Spinal cord (tissue), 10 donors: ENCODE data around the gene SYNPR. TPM values are rescaled to one million over a fixed set of nuclear protein-coding genes. Genes with fewer than 3 reads are reported as not detected.
A peak's percentile ranks its signal among the peaks of the same experiment; 100 is the strongest.
"Not testable (repeated sequence)": the region's sequence is repeated elsewhere in the genome, so short reads cannot be mapped to it uniquely, and the experiment has no call there.

Experiments
- DNase-seq, 6 donors: peaks; one replicate each; pipeline versions ENCODE4 v3.0.0 to v3.0.0-alpha.2; 2013 to 2015; ENCODE audit warnings: low spot score in 6 of 6, low read depth in 4 of 6
- H3K27ac ChIP-seq: one replicate; pipeline ENCODE4 v1.5.1; 2013; ENCODE audit warnings: low read depth, low read length, control low read depth
- H3K27me3 ChIP-seq: one replicate; pipeline ENCODE4 v1.6.1; 2013; ENCODE audit warnings: low read length; ENCODE audit not compliant: control insufficient read depth, insufficient read depth
- H3K36me3 ChIP-seq: one replicate; pipeline ENCODE4 v1.6.1; 2013; ENCODE audit warnings: low read length; ENCODE audit not compliant: control insufficient read depth, insufficient read depth
- H3K4me1 ChIP-seq: one replicate; pipeline ENCODE4 v1.6.1; 2013; ENCODE audit warnings: low read length; ENCODE audit not compliant: control insufficient read depth, insufficient read depth
- H3K4me3 ChIP-seq: one replicate; pipeline ENCODE4 v1.5.1; 2013; ENCODE audit warnings: low read depth, low read length, control low read depth
- H3K9me3 ChIP-seq: one replicate; pipeline ENCODE4 v1.6.1; 2013; ENCODE audit warnings: low read length; ENCODE audit not compliant: control insufficient read depth, insufficient read depth
- WGBS: methylation state at CpG from one replicate; pipeline ENCODE4 v1.1.5; 2013; ENCODE audit warnings: missing lambda C conversion rate; ENCODE audit not compliant: insufficient coverage; 5-methylcytosine and 5-hydroxymethylcytosine counted together
- polyA plus RNA-seq, 2 donors: library from polyadenylated mRNA; unstranded; fragments of 120-200 nt; gene quantifications; one replicate each; pipeline ENCODE4 v1.2.1, GENCODE V29; 2013; ENCODE audit not compliant: insufficient read length in 2 of 2
- total RNA-seq, 2 donors: library from RNA; depleted of rRNA in 1 of 2; stranded (reverse); fragments of 120-200 nt in 1 of 2; fragments of >200 nt in 1 of 2; gene quantifications; one replicate each; pipeline versions ENCODE4 v1.2.3 to v1.2.4, GENCODE V29; 2013 to 2014
- donor health status: healthy.

The SYNPR gene
- total and polyA plus RNA-seq, 4 donors: 9.9 to 83.5 (median 63.8) TPM

GRCh38 chr3:63248015-63248414, 30.1 kb upstream of the SYNPR start:
- no peaks in the 10 kb centered on the region for H3K27me3 ChIP-seq
- H3K27ac ChIP-seq: no peak overlapping the region
- no peak for DNase-seq
- H3K9me3 ChIP-seq: no peaks in the 10 kb centered on the region
- H3K4me1 ChIP-seq: no peaks in the 10 kb centered on the region
- no peaks in the 10 kb centered on the region for H3K36me3 ChIP-seq
- WGBS: no CpG with 5 or more reads among the region's 2 CpGs
- H3K4me3 ChIP-seq: no peak overlapping the region

DNA sequence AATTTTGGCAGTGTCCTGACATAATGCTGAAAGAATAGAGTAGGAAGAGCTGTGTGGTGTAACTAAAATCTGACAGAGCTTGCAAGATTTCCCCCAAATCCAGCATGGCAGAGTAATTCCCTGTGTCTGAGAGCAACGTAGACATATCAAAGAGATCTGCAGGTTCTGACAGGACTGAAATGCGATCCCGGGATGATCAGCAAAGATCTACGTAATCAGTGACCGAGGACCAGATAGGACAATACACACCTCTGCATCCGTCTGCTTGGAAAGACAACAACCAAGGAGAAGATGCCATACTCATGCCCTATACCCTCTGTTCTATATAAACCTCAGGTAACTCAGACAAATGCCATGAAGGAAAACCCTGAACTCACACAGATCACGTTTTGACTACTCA, 26.6 kb upstream of the SYNPR start:
- 73% methylated on average over 5 of the region's 7 CpGs for WGBS

GRCh38 chr3:63255819-63256218, 22.3 kb upstream of the SYNPR start:
- H3K36me3 ChIP-seq, H3K4me3 ChIP-seq, H3K9me3 ChIP-seq, H3K4me1 ChIP-seq, H3K27me3 ChIP-seq, H3K27ac ChIP-seq, DNase-seq: not testable (repeated sequence)
- WGBS: 78% methylated on average over 9 of the region's 9 CpGs

More for the DNA sequence above, 26.6 kb upstream of the SYNPR start:
- H3K9me3 ChIP-seq: no peaks in the 10 kb centered on the region
- DNase-seq: no peak
- H3K4me1 ChIP-seq: no peaks in the 10 kb centered on the region
- H3K27me3 ChIP-seq: no peaks in the 10 kb centered on the region
- H3K27ac ChIP-seq: no peak overlapping the region
- H3K4me3 ChIP-seq: no peak overlapping the region
- no peaks in the 10 kb centered on the region for H3K36me3 ChIP-seq

DNA sequence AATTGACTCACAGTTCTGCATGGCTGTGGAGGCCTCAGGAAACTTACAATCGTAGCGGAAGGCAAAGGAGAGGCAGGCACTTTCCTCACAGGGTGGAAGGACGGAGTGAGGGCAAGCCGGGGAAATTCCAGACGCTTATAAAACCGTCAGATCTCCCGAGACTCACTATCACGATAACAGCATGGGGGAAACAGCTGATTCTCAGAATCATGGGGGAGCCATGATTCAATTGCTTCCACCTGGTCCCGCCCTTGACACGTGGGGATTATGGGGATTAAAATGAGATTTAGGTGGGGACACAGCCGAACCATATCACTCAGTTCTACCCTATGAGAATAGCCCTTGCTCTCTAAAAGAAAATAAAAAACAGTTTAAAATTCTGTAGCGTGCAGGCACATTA, 13.4 kb upstream of the SYNPR start:
- Histone ChIP-seq H3K36me3 (no peaks in the 10 kb centered on the region), H3K4me1 (no peaks in the 10 kb centered on the region), H3K9me3 (no peaks in the 10 kb centered on the region), H3K27ac (no peak overlapping the region), H3K27me3 (no peaks in the 10 kb centered on the region), H3K4me3 (no peak overlapping the region)
- WGBS: no CpG with 5 or more reads among the region's 12 CpGs
- DNase-seq: no peak

GRCh38 chr3:63274359-63274758, 3.7 kb upstream of the SYNPR start:
- Histone ChIP-seq H3K4me3 (no peak overlapping the region), H3K4me1 (peaks cover 19% of the 10 kb centered on the region), H3K27me3 (peaks cover 20% of the 10 kb centered on the region), H3K27ac (no peak overlapping the region), H3K36me3 (no peaks in the 10 kb centered on the region), H3K9me3 (no peaks in the 10 kb centered on the region)
- no peak for DNase-seq
- WGBS: no CpG with 5 or more reads among the region's 1 CpG

DNA sequence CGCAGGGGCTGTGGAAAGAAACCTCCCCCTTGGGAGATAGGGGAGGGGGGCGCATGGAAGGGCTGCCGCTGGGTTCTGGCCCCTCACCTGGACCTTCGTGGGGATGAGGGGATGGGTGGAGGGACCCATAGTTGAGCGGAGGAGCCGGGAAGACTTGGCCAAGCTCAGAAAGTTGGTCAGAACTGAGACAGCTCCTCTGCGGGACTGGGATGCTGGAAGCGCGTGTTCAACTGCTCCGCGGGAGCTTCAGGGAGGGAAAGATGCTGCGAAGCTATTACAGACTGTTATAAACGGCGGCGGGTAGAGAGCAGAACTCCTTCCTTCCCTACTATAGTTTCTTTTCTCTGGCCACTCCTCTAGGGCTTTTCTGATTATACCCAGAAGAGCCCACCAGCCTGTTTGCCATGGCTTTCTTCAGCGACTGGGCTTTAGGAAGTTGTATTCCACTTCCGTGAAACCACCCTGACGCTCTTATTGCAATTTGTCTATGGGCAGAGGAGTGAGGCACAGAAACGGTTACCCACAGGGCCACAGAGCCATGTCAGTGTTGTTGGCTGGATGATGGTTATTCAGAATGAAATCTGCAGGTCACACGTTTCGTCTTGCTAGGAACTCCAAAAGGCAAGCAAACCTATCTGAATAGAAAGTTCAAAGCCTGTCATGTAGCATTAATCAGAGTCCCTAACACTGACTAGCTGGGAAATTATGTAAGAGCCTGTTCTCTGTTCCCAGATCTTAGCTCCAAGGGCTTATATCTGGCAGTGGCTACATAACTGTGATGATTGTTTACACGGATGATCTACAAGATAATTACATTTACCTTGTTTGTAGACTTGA, 1.1 kb downstream of the SYNPR start:
- H3K36me3 ChIP-seq: no peaks in the 10 kb centered on the region
- peaks cover 19% of the 10 kb centered on the region for H3K4me1 ChIP-seq
- no peak overlapping the region for H3K27ac ChIP-seq
- peaks cover 30% of the 10 kb centered on the region for H3K27me3 ChIP-seq
- 2% methylated on average over 10 of the region's 22 CpGs for WGBS
- H3K4me3 ChIP-seq: peak overlapping the region; percentile 30
- DNase-seq: peak in 2 of 6 donors; percentile 40 to 46
- no peaks in the 10 kb centered on the region for H3K9me3 ChIP-seq

DNA sequence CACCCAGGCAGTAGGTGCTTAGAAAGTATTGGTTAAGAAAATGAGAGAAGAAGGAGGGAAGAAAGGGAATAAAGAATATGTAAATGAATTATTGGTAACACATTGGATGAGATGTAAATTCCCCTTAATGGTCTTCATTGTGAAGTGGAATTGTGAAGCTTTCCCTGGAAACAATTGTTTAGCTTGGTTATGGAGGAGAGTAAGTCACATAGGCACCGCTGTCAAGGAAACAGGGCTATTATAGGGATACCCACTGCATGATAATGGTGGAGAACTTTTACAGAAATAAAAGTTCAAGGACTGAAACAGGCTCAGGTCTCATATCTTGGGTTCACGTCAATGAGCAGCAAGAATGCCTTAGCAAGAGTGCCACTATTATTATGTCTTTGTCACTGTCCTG, 9.5 kb downstream of the SYNPR start:
- Histone ChIP-seq H3K4me3 (no peak overlapping the region), H3K36me3 (no peaks in the 10 kb centered on the region), H3K27me3 (no peaks in the 10 kb centered on the region), H3K27ac (no peak overlapping the region), H3K9me3 (no peaks in the 10 kb centered on the region), H3K4me1 (no peaks in the 10 kb centered on the region)
- WGBS: 38% methylated on average over 2 of the region's 2 CpGs
- DNase-seq: no peak

DNA sequence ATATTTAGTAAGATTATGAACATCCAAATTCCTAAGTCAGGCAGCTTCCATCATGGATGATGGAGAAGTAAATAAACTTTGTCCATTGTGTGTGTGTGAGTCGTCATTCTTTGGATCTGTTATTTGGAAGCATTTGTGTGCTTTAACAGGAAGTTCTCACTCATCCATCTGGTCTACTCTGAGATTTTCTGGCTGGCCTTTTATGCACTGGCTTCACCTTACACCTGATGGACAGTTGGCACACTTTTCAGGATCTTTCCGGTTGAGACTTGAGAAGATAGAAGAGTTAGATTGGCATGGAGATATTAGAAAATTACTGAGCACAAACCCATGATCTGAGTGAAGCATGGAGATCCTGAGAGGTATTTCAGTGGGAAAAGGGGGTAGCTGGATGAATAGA, 12.6 kb downstream of the SYNPR start:
- Histone ChIP-seq H3K36me3 (no peaks in the 10 kb centered on the region), H3K4me1 (no peaks in the 10 kb centered on the region), H3K27ac (no peak overlapping the region), H3K9me3 (no peaks in the 10 kb centered on the region), H3K27me3 (no peaks in the 10 kb centered on the region), H3K4me3 (no peak overlapping the region)
- WGBS: 100% methylated on average over 1 of the region's 2 CpGs
- no peak for DNase-seq

DNA sequence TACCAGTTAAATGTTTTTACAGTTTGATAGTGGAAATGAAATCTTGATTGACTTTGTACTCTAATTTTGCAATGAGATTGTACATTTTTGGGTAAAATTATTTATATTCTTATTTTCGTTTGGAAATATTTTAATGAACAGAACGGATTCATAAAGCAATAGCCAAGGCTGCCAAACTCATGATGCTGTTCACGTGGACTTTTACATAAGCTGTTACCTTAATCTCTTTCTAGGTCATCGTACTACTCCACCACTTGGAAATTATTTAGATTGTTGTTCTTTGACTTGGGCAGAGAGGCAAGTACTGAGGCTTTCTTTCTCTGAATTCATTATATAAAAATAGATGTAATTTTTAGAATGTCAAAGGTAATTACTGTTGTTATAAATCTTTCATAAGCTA, 16.2 kb downstream of the SYNPR start:
- H3K27me3 ChIP-seq: no peaks in the 10 kb centered on the region
- no peak overlapping the region for H3K27ac ChIP-seq
- H3K4me3 ChIP-seq: no peak overlapping the region
- WGBS: no CpG with 5 or more reads among the region's 4 CpGs
- H3K9me3 ChIP-seq: no peaks in the 10 kb centered on the region
- no peaks in the 10 kb centered on the region for H3K4me1 ChIP-seq
- no peaks in the 10 kb centered on the region for H3K36me3 ChIP-seq
- DNase-seq: no peak

DNA sequence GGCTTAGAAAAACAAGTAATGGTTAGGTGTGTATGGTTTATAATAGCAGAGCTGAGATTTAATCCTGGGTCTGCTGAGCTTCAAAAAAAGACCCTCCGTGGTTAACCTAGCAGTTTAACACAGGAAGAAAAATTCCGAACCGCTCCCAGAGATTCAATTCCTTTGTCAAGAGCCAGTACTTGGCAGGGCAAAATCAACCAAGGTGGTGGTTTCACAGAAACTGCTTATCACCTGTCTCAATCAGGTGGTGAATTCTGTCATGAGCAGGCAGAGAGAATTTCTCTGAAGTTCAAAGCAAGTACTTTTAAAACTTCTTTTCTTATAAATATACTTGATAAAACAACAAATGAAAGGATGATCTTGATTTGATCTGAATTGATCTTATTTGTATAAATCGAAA, 17.2 kb downstream of the SYNPR start:
- H3K27me3 ChIP-seq: no peaks in the 10 kb centered on the region
- no peak overlapping the region for H3K27ac ChIP-seq
- no peaks in the 10 kb centered on the region for H3K9me3 ChIP-seq
- no peak for DNase-seq
- H3K36me3 ChIP-seq: no peaks in the 10 kb centered on the region
- WGBS: 50% methylated on average over 2 of the region's 4 CpGs
- H3K4me3 ChIP-seq: no peak overlapping the region
- H3K4me1 ChIP-seq: no peaks in the 10 kb centered on the region
